GM21423 (cell line): ENCODE measurements around the gene TSPAN19.
"Not testable (repeated sequence)": the region's sequence is repeated elsewhere in the genome, so short reads cannot be mapped to it uniquely, and the experiment has no call there.

Experiments
- ATAC-seq: cut with Tn5 transposase; IDR thresholded peaks from one replicate; pipeline ENCODE4 v1.9.1; 2021; ENCODE audit warnings: mild to moderate bottlenecking, moderate library complexity; ENCODE audit not compliant: unreplicated experiment

Gene TSPAN19

GRCh38 chr12:85036234-85036707, at the start of gene TSPAN19, which contains the start of gene LRRIQ1:
TSPAN19 (minus strand) TSS chr12:85036277; CDS start chr12:85029946, 6,331 bp downstream.
LRRIQ1 (plus strand) TSS chr12:85036351; CDS start chr12:85038177, 1,826 bp downstream.
- ATAC-seq = peak; percentile 99

- ATAC-seq = no peak
Measured at GRCh38 chr12:85085066-85085465, 49.0 kb upstream of the TSPAN19 start.

- ATAC-seq = peak; percentile 60
Measured at GRCh38 chr12:85076688-85077430, 40.8 kb upstream of the TSPAN19 start.

- ATAC-seq = no peak
Measured at GRCh38 chr12:85072826-85073225, 36.7 kb upstream of the TSPAN19 start.

GRCh38 chr12:85065837-85066482, 29.9 kb upstream of the TSPAN19 start:
- ATAC-seq = no peak

- no peak for ATAC-seq
Measured at GRCh38 chr12:85060916-85061315, 24.8 kb upstream of the TSPAN19 start.

- no peak for ATAC-seq
Measured at GRCh38 chr12:85059594-85059993, 23.5 kb upstream of the TSPAN19 start.

GRCh38 chr12:85058339-85058738, 22.3 kb upstream of the TSPAN19 start:
- ATAC-seq = no peak

GRCh38 chr12:85057370-85057963, 21.4 kb upstream of the TSPAN19 start:
- ATAC-seq = peak; percentile 76

GRCh38 chr12:85043829-85044228, 7.8 kb upstream of the TSPAN19 start:
- no peak for ATAC-seq

GRCh38 chr12:85041395-85041794, 5.3 kb upstream of the TSPAN19 start:
- no peak for ATAC-seq

- no peak for ATAC-seq
Measured at GRCh38 chr12:85036733-85037132, 656 bp upstream of the TSPAN19 start.

- no peak for ATAC-seq
Measured at GRCh38 chr12:85029456-85029855, 6.6 kb downstream of the TSPAN19 start.

GRCh38 chr12:85018098-85018497, 18.0 kb downstream of the TSPAN19 start:
- ATAC-seq = no peak

GRCh38 chr12:85017618-85018017, 18.5 kb downstream of the TSPAN19 start:
- ATAC-seq = no peak

GRCh38 chr12:85017133-85017532, 18.9 kb downstream of the TSPAN19 start:
- ATAC-seq = no peak

- ATAC-seq = no peak
Measured at GRCh38 chr12:85016413-85016812, 19.7 kb downstream of the TSPAN19 start.

- ATAC-seq = no peak
Measured at GRCh38 chr12:85007836-85008235, 28.2 kb downstream of the TSPAN19 start.

GRCh38 chr12:85006206-85006605, 29.9 kb downstream of the TSPAN19 start:
- ATAC-seq = no peak

- no peak for ATAC-seq
Measured at GRCh38 chr12:85005615-85006014, 30.5 kb downstream of the TSPAN19 start.

GRCh38 chr12:85005047-85005446, 31.0 kb downstream of the TSPAN19 start:
- ATAC-seq = not testable (repeated sequence)

- no peak for ATAC-seq
Measured at GRCh38 chr12:85004204-85004603, 31.9 kb downstream of the TSPAN19 start.
